Measurements from ENCODE around the gene C5AR1.

Gene C5AR1

GRCh38 chr19:47322058-47322457 is 12.4 kb downstream of the C5AR1 start:
- Histone ChIP-seq H3K36me3 (ENCODE audit: control insufficient read depth, low read length) (no peaks in the 10 kb centered on the region), H3K4me2 (ENCODE audit: low read length) (no peak overlapping the region), H3K4me3 (ENCODE audit: low read length) (no peak overlapping the region), H3K4me1 (ENCODE audit: control insufficient read depth, low read length) (peaks cover 7% of the 10 kb centered on the region), H3F3A (ENCODE audit: control insufficient read depth, insufficient read depth) (no peaks in the 10 kb centered on the region), H3K79me2 (ENCODE audit: control insufficient read depth, low read length) (no peaks in the 10 kb centered on the region), H3K27me3 (ENCODE audit: control insufficient read depth, low read length) (peaks cover 5% of the 10 kb centered on the region; the same call in 1 of the 2 replicates), H4K20me1 (ENCODE audit: control insufficient read depth, insufficient read depth, low read depth, low read length) (no peaks in the 10 kb centered on the region), H3K9me2 (replicated peaks; ENCODE audit: control insufficient read depth, low read length) (no peaks in the 10 kb centered on the region), H3K9me3 (ENCODE audit: control insufficient read depth, insufficient read depth, low read length) (no peaks in the 10 kb centered on the region), H3K27ac (ENCODE audit: low read depth, low read length) (no peak overlapping the region)
- TF ChIP-seq CTCF (IDR thresholded peaks at IDR 0.05; ENCODE audit: low read depth, low read length, poor library complexity, severe bottlenecking) = no peak
- TF ChIP-seq EZH2phosphoT487 (IDR thresholded peaks at IDR 0.05; ENCODE audit: borderline replicate concordance, low read length) = no peak

- no peaks in the 10 kb centered on the region for H3K36me3 ChIP-seq (ENCODE audit: control insufficient read depth, low read length)
- H3F3A ChIP-seq (ENCODE audit: control insufficient read depth, insufficient read depth) = no peaks in the 10 kb centered on the region
- no peaks in the 10 kb centered on the region for H3K9me3 ChIP-seq (ENCODE audit: control insufficient read depth, insufficient read depth, low read length)
- no peak overlapping the region for H3K4me3 ChIP-seq (ENCODE audit: low read length)
- peaks cover 7% of the 10 kb centered on the region for H3K4me1 ChIP-seq (ENCODE audit: control insufficient read depth, low read length)
- peaks cover 5% of the 10 kb centered on the region; the same call in 1 of the 2 replicates for H3K27me3 ChIP-seq (ENCODE audit: control insufficient read depth, low read length)
- H3K4me2 ChIP-seq (ENCODE audit: low read length) = no peak overlapping the region
- no peak for TF ChIP-seq EZH2phosphoT487 (IDR thresholded peaks at IDR 0.05; ENCODE audit: borderline replicate concordance, low read length)
- no peak for TF ChIP-seq CTCF (IDR thresholded peaks at IDR 0.05; ENCODE audit: low read depth, low read length, poor library complexity, severe bottlenecking)
- no peaks in the 10 kb centered on the region for H4K20me1 ChIP-seq (ENCODE audit: control insufficient read depth, insufficient read depth, low read depth, low read length)
- H3K79me2 ChIP-seq (ENCODE audit: control insufficient read depth, low read length) = no peaks in the 10 kb centered on the region
- H3K9me2 ChIP-seq (replicated peaks; ENCODE audit: control insufficient read depth, low read length) = no peaks in the 10 kb centered on the region
- no peak overlapping the region for H3K27ac ChIP-seq (ENCODE audit: low read depth, low read length)
These were observed 13.7 kb downstream of the C5AR1 start for GRCh38 chr19:47323409-47323808.

- Histone ChIP-seq H3K9me2 (replicated peaks; ENCODE audit: control insufficient read depth, low read length) (no peaks in the 10 kb centered on the region), H3K27ac (ENCODE audit: low read depth, low read length) (no peak overlapping the region), H3K36me3 (ENCODE audit: control insufficient read depth, low read length) (no peaks in the 10 kb centered on the region)
These were observed 14.2 kb downstream of the C5AR1 start for GRCh38 chr19:47323872-47324271.

More at GRCh38 chr19:47323872-47324271, 14.2 kb downstream of the C5AR1 start:
- Histone ChIP-seq H3K9me3 (ENCODE audit: control insufficient read depth, insufficient read depth, low read length) (no peaks in the 10 kb centered on the region), H3K4me1 (ENCODE audit: control insufficient read depth, low read length) (peaks cover 7% of the 10 kb centered on the region), H4K20me1 (ENCODE audit: control insufficient read depth, insufficient read depth, low read depth, low read length) (no peaks in the 10 kb centered on the region), H3K27me3 (ENCODE audit: control insufficient read depth, low read length) (peaks cover 5% of the 10 kb centered on the region; the same call in 1 of the 2 replicates), H3K4me2 (ENCODE audit: low read length) (no peak overlapping the region), H3F3A (ENCODE audit: control insufficient read depth, insufficient read depth) (no peaks in the 10 kb centered on the region), H3K4me3 (ENCODE audit: low read length) (no peak overlapping the region), H3K79me2 (ENCODE audit: control insufficient read depth, low read length) (no peaks in the 10 kb centered on the region)
- TF ChIP-seq EZH2phosphoT487 (IDR thresholded peaks at IDR 0.05; ENCODE audit: borderline replicate concordance, low read length) = no peak
- TF ChIP-seq CTCF (IDR thresholded peaks at IDR 0.05; ENCODE audit: low read depth, low read length, poor library complexity, severe bottlenecking) = no peak

Measured in DOHH2 (cell line).